Fibroblast of lung (primary cell): ENCODE measurements around the gene PIGZ.

ENCODE experiments used
- EZH2 ChIP-seq: IDR thresholded peaks from 2 replicates; pipeline ENCODE4 v1.5.1; 2012; ENCODE audit warnings: low read length, control low read depth, mild to moderate bottlenecking; ENCODE audit errors: missing control alignments
- TF ChIP-seq, protein P1 (sequence below), 2 donors: IDR thresholded peaks in 1 of 2; conservative IDR thresholded peaks in 1 of 2; 1 replicate in 1 of 2; 2 replicates in 1 of 2; pipeline ENCODE4 v1.5.1; 2011 to 2012; ENCODE audit warnings: low read length in 2 of 2, control low read depth in 1 of 2, inconsistent platforms in 1 of 2, low read depth in 1 of 2, mild to moderate bottlenecking in 1 of 2

DNA sequence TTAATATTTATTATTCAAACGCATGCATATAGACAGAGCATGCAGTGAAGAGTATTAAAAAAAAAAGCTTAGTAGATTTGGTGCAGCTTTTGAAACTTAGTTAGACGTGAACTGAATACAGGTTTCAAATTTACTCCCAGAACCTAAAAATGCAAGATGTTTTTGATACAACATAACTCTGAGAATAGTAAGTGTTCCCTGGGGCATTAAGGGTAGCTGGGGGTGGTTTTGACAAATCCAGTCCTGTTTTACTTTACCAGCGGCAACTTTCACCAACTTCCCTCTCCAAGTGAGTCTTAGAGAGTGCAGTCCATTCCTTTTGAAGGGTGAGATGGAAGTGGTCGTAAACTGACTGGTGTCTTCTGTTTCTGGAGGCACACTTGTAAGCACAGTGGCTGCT lies 37.5 kb downstream of the PIGZ start:
- TF ChIP-seq, protein P1, sequence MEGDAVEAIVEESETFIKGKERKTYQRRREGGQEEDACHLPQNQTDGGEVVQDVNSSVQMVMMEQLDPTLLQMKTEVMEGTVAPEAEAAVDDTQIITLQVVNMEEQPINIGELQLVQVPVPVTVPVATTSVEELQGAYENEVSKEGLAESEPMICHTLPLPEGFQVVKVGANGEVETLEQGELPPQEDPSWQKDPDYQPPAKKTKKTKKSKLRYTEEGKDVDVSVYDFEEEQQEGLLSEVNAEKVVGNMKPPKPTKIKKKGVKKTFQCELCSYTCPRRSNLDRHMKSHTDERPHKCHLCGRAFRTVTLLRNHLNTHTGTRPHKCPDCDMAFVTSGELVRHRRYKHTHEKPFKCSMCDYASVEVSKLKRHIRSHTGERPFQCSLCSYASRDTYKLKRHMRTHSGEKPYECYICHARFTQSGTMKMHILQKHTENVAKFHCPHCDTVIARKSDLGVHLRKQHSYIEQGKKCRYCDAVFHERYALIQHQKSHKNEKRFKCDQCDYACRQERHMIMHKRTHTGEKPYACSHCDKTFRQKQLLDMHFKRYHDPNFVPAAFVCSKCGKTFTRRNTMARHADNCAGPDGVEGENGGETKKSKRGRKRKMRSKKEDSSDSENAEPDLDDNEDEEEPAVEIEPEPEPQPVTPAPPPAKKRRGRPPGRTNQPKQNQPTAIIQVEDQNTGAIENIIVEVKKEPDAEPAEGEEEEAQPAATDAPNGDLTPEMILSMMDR (conservative IDR thresholded peaks at IDR 0.05 in 1 of 2, IDR thresholded peaks at IDR 0.05 in 1 of 2; ENCODE audit: low read depth in 1 of 2, low read length in 2 of 2) = no peak
- no peak for TF ChIP-seq EZH2
